Loucy (cell line): ENCODE results near the gene POLR2L.

ENCODE experiments used
- CTCF ChIP-seq: fragments of 200-600 bp; sonication (generic); conservative IDR thresholded peaks from 2 replicates; pipeline ENCODE4 v1.5.1; 2014; ENCODE audit warnings: mild to moderate bottlenecking, antibody characterized with exemption, low read length
- EZH2phosphoT487 ChIP-seq: fragments of 200-600 bp; IDR thresholded peaks from 2 replicates; pipeline ENCODE4 v1.6.1; 2018; ENCODE audit warnings: antibody characterized with exemption, mild to moderate bottlenecking, moderate library complexity, borderline replicate concordance

GRCh38 chr11:824292-824880 lies 17.9 kb downstream of the POLR2L start:
- TF ChIP-seq CTCF (no peak), EZH2phosphoT487 (no peak)
